Measurements from ENCODE around the gene COX17.
"Not testable (repeated sequence)": the region's sequence is repeated elsewhere in the genome, so short reads cannot be mapped to it uniquely, and the experiment has no call there.

The COX17 gene

DNA sequence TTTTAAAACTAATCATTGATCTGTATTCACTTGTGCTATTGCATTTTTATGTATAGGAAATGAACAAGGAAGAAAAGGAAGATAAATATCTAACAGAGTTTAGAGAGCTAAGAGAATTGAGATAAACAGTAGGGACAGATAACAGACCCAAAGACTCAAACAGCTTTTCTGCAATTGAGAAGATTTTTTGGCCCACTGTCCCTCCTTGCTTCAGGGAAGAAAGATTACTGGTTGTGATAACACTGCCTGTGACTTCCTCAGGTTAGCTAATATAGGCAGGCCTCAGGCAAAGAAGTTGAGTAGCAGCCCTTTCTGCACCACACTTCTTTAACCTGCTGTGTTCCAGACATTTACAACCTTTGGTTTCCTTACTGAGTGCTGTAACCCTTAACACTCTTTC is 2.7 kb upstream of the COX17 start:
- Histone ChIP-seq H2AFZ (ENCODE audit: low read length) (no peak overlapping the region; the same call in 1 of the 2 replicates), H3K9ac (ENCODE audit: low read length) (no peak overlapping the region), H3K4me2 (ENCODE audit: low read length) (no peak overlapping the region), H3K27me3 (ENCODE audit: insufficient read depth, low read length) (no peaks in the 10 kb centered on the region), H3K4me1 (ENCODE audit: insufficient read depth, low read length, severe bottlenecking) (peaks cover 18% of the 10 kb centered on the region), H3K9me2 (ENCODE audit: low read depth, low read length) (no peaks in the 10 kb centered on the region), H3K36me3 (ENCODE audit: insufficient read depth, low read length) (peaks cover 4% of the 10 kb centered on the region; the same call in 1 of the 2 replicates), H3K9me3 (ENCODE audit: low read length) (no peaks in the 10 kb centered on the region), H3F3A (ENCODE audit: insufficient read depth, low read length) (no peaks in the 10 kb centered on the region), H3K27ac (ENCODE audit: low read depth, low read length, poor library complexity, severe bottlenecking) (no peak overlapping the region), H3K79me2 (ENCODE audit: insufficient read depth, low read length) (peaks cover 14% of the 10 kb centered on the region; the same call in 1 of the 2 replicates), H3K4me3 (ENCODE audit: low read depth, low read length, poor library complexity, severe bottlenecking) (no peak overlapping the region), H4K20me1 (ENCODE audit: insufficient read depth, low read length) (no peaks in the 10 kb centered on the region)
- TF ChIP-seq EZH2 (IDR thresholded peaks at IDR 0.05; ENCODE audit: borderline replicate concordance, low read length), result no peak
- TF ChIP-seq, protein P1, sequence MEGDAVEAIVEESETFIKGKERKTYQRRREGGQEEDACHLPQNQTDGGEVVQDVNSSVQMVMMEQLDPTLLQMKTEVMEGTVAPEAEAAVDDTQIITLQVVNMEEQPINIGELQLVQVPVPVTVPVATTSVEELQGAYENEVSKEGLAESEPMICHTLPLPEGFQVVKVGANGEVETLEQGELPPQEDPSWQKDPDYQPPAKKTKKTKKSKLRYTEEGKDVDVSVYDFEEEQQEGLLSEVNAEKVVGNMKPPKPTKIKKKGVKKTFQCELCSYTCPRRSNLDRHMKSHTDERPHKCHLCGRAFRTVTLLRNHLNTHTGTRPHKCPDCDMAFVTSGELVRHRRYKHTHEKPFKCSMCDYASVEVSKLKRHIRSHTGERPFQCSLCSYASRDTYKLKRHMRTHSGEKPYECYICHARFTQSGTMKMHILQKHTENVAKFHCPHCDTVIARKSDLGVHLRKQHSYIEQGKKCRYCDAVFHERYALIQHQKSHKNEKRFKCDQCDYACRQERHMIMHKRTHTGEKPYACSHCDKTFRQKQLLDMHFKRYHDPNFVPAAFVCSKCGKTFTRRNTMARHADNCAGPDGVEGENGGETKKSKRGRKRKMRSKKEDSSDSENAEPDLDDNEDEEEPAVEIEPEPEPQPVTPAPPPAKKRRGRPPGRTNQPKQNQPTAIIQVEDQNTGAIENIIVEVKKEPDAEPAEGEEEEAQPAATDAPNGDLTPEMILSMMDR (IDR thresholded peaks at IDR 0.05; ENCODE audit: low read length), result no peak

DNA sequence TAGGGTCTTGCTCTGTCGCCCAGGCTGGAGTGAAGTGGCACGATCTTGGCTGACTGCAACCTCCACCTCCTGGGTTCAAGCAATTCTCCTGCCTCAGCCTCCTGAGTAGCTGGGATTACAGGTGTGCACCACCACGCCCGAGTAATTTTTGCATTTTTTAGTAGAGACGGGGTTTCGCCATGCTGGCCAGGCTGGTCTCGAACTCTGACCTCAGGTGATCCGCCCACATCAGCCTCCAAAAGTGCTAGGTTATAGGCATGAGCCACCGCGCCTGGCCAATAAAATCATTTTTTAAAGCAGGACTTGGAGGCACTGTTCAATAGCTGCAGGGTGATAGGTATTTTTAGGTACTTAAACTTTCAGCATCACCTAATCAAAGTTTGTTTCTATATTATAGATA is 1.0 kb upstream of the COX17 start:
- Histone ChIP-seq H3K36me3 (ENCODE audit: insufficient read depth, low read length) (peaks cover 21% of the 10 kb centered on the region), H3K79me2 (ENCODE audit: insufficient read depth, low read length) (peaks cover 14% of the 10 kb centered on the region; the same call in 1 of the 2 replicates), H3K4me1 (ENCODE audit: insufficient read depth, low read length, severe bottlenecking) (peaks cover 18% of the 10 kb centered on the region)
- not testable (repeated sequence) for H4K20me1 ChIP-seq (ENCODE audit: insufficient read depth, low read length); H3K27ac ChIP-seq (ENCODE audit: low read depth, low read length, poor library complexity, severe bottlenecking); H2AFZ ChIP-seq (ENCODE audit: low read length); H3K4me3 ChIP-seq (ENCODE audit: low read depth, low read length, poor library complexity, severe bottlenecking); H3K27me3 ChIP-seq (ENCODE audit: insufficient read depth, low read length); H3F3A ChIP-seq (ENCODE audit: insufficient read depth, low read length); H3K9me2 ChIP-seq (ENCODE audit: low read depth, low read length); H3K4me2 ChIP-seq (ENCODE audit: low read length); H3K9ac ChIP-seq (ENCODE audit: low read length); H3K9me3 ChIP-seq (ENCODE audit: low read length)

- peaks cover 14% of the 10 kb centered on the region; the same call in 1 of the 2 replicates for H3K79me2 ChIP-seq (ENCODE audit: insufficient read depth, low read length)
- H2AFZ ChIP-seq (ENCODE audit: low read length), result peak overlapping the region; percentile 95
- H3K9me2 ChIP-seq (ENCODE audit: low read depth, low read length), result no peaks in the 10 kb centered on the region
- peak overlapping the region; percentile 93 for H3K9ac ChIP-seq (ENCODE audit: low read length)
- H3K36me3 ChIP-seq (ENCODE audit: insufficient read depth, low read length), result peaks cover 27% of the 10 kb centered on the region
- no peak for TF ChIP-seq EZH2 (IDR thresholded peaks at IDR 0.05; ENCODE audit: borderline replicate concordance, low read length)
- TF ChIP-seq, protein P1 (IDR thresholded peaks at IDR 0.05; ENCODE audit: low read length), result no peak
- H3F3A ChIP-seq (ENCODE audit: insufficient read depth, low read length), result no peaks in the 10 kb centered on the region
- peak overlapping the region; percentile 91 for H3K4me2 ChIP-seq (ENCODE audit: low read length)
- peak overlapping the region; percentile 76 for H3K27ac ChIP-seq (ENCODE audit: low read depth, low read length, poor library complexity, severe bottlenecking)
- H3K27me3 ChIP-seq (ENCODE audit: insufficient read depth, low read length), result no peaks in the 10 kb centered on the region
- H4K20me1 ChIP-seq (ENCODE audit: insufficient read depth, low read length), result no peaks in the 10 kb centered on the region
- H3K9me3 ChIP-seq (ENCODE audit: low read length), result no peaks in the 10 kb centered on the region
- peak overlapping the region; percentile 84 for H3K4me3 ChIP-seq (ENCODE audit: low read depth, low read length, poor library complexity, severe bottlenecking)
- H3K4me1 ChIP-seq (ENCODE audit: insufficient read depth, low read length, severe bottlenecking), result peaks cover 18% of the 10 kb centered on the region
Observed at GRCh38 chr3:119677641-119677934, 382 bp upstream of the COX17 start.

DNA sequence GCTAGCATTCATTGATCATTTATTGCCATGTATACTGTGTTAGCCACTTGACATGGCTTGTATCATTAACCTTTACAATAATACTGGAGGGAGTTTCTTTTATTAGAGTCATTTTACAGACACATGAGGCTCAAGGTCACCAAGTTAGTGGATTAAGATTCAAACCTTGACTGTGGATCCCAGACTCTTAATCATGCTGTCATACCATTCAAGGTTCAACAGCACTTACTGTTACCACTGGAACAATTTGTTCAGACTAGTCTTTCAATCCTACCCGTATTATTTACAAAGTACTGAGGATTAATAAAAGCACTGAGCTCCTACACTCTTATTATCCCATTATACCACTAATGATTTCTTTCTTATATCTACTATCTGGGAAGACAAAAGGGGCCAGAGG is 1.2 kb downstream of the COX17 start:
- H3K4me3 ChIP-seq (ENCODE audit: low read depth, low read length, poor library complexity, severe bottlenecking), result peak overlapping the region; percentile 84
- no peaks in the 10 kb centered on the region for H3K9me3 ChIP-seq (ENCODE audit: low read length)
- TF ChIP-seq, protein P1 (IDR thresholded peaks at IDR 0.05; ENCODE audit: low read length), result no peak
- no peak for TF ChIP-seq EZH2 (IDR thresholded peaks at IDR 0.05; ENCODE audit: borderline replicate concordance, low read length)
- H3F3A ChIP-seq (ENCODE audit: insufficient read depth, low read length), result no peaks in the 10 kb centered on the region
- H3K4me2 ChIP-seq (ENCODE audit: low read length), result peak overlapping the region; percentile 91
- H3K9ac ChIP-seq (ENCODE audit: low read length), result peak overlapping the region; percentile 93
- peaks cover 18% of the 10 kb centered on the region for H3K4me1 ChIP-seq (ENCODE audit: insufficient read depth, low read length, severe bottlenecking)
- H3K79me2 ChIP-seq (ENCODE audit: insufficient read depth, low read length), result peaks cover 14% of the 10 kb centered on the region; the same call in 1 of the 2 replicates
- no peaks in the 10 kb centered on the region for H3K27me3 ChIP-seq (ENCODE audit: insufficient read depth, low read length)
- H2AFZ ChIP-seq (ENCODE audit: low read length), result no peak overlapping the region
- H3K9me2 ChIP-seq (ENCODE audit: low read depth, low read length), result no peaks in the 10 kb centered on the region
- H3K27ac ChIP-seq (ENCODE audit: low read depth, low read length, poor library complexity, severe bottlenecking), result peak overlapping the region; percentile 44
- peaks cover 41% of the 10 kb centered on the region for H3K36me3 ChIP-seq (ENCODE audit: insufficient read depth, low read length)
- no peaks in the 10 kb centered on the region for H4K20me1 ChIP-seq (ENCODE audit: insufficient read depth, low read length)

Data from OCI-LY1 (cell line).